Measurements from ENCODE around the gene EPAS1. TPM values are rescaled to one million over a fixed set of nuclear protein-coding genes. Genes with fewer than 3 reads are reported as not detected.

The EPAS1 gene
- total and polyA plus RNA-seq, 2 of the 13 experiments (the other 11 are each of a cell fraction or from before 2014, with no cell fraction given): 47.1 to 182 TPM

GRCh38 chr2:46394649-46395510 is 97.7 kb downstream of the EPAS1 start (continued):
- no peak for TF ChIP-seq GMEB1 (CRISPR knock-in tag; IDR thresholded peaks at IDR 0.05; ENCODE audit: borderline replicate concordance)
- TF ChIP-seq CEBPG (CRISPR knock-in tag; IDR thresholded peaks at IDR 0.05): peak; percentile 97
- TF ChIP-seq MED8 (CRISPR knock-in tag; IDR thresholded peaks at IDR 0.05; ENCODE audit: insufficient replicate concordance): no peak
- TF ChIP-seq ZNF101 (CRISPR knock-in tag; IDR thresholded peaks at IDR 0.05; ENCODE audit: borderline replicate concordance, low read depth): no peak
- TF ChIP-seq ZNF609 (CRISPR knock-in tag; IDR thresholded peaks at IDR 0.05; ENCODE audit: borderline replicate concordance): peak; percentile 88
- no peak for TF ChIP-seq ZFP41 (CRISPR knock-in tag; IDR thresholded peaks at IDR 0.05; ENCODE audit: borderline replicate concordance)
- TF ChIP-seq PREB (CRISPR knock-in tag; IDR thresholded peaks at IDR 0.05): no peak
- TF ChIP-seq SOX5 (CRISPR knock-in tag; IDR thresholded peaks at IDR 0.05; ENCODE audit: borderline replicate concordance): peak; percentile 90
- TF ChIP-seq ZBTB34 (CRISPR knock-in tag; IDR thresholded peaks at IDR 0.05): peak; percentile 63; the same call in 1 of the 2 replicates
- TF ChIP-seq NFKB2 (CRISPR knock-in tag; IDR thresholded peaks at IDR 0.05; ENCODE audit: borderline replicate concordance): no peak
- no peak for TF ChIP-seq MTF1 (CRISPR knock-in tag; IDR thresholded peaks at IDR 0.05)
- TF ChIP-seq MIXL1 (CRISPR knock-in tag; IDR thresholded peaks at IDR 0.05): peak; percentile 89
- no peak for TF ChIP-seq USF2 (IDR thresholded peaks at IDR 0.05; ENCODE audit: low read depth, low read length)
- TF ChIP-seq USF2 (CRISPR knock-in tag; IDR thresholded peaks at IDR 0.05; ENCODE audit: borderline replicate concordance): no peak
- no peak for TF ChIP-seq ATF5 (CRISPR knock-in tag; IDR thresholded peaks at IDR 0.05; ENCODE audit: low read depth)
- TF ChIP-seq ZNF720 (CRISPR knock-in tag; IDR thresholded peaks at IDR 0.05): no peak
- no peak for TF ChIP-seq KLF12 (CRISPR knock-in tag; IDR thresholded peaks at IDR 0.05; ENCODE audit: borderline replicate concordance)
